Skeletal muscle tissue (tissue), 4 donors: Measurements from ENCODE around the gene SRGAP2C. TPM values are rescaled to one million over a fixed set of nuclear protein-coding genes. Genes with fewer than 3 reads are reported as not detected.
"Not testable (repeated sequence)": the region's sequence is repeated elsewhere in the genome, so short reads cannot be mapped to it uniquely, and the experiment has no call there.

Experiments used
- H3K27ac ChIP-seq: one replicate; pipeline ENCODE4 v1.7.0; 2013; ENCODE audit warnings: mild to moderate bottlenecking, low read depth, low read length, inconsistent platforms
- H3K27me3 ChIP-seq, 3 donors: one replicate each; pipeline ENCODE4 v1.7.0; 2013; ENCODE audit warnings: low read length in 3 of 3; ENCODE audit not compliant: control insufficient read depth in 3 of 3, insufficient read depth in 3 of 3
- H3K36me3 ChIP-seq, 3 donors: one replicate each; pipeline ENCODE4 v1.7.0; 2013; ENCODE audit warnings: low read length in 3 of 3; ENCODE audit not compliant: control insufficient read depth in 3 of 3, insufficient read depth in 3 of 3
- H3K4me1 ChIP-seq, 3 donors: one replicate each; pipeline ENCODE4 v1.7.0; 2013; ENCODE audit warnings: low read length in 3 of 3, mild to moderate bottlenecking in 3 of 3; ENCODE audit not compliant: control insufficient read depth in 3 of 3, insufficient read depth in 3 of 3
- H3K4me3 ChIP-seq, 3 donors: one replicate each; pipeline ENCODE4 v1.7.0; 2013; ENCODE audit warnings: low read length in 3 of 3
- H3K9ac ChIP-seq, 3 donors: one replicate each; pipeline ENCODE4 v1.7.0; 2013; ENCODE audit warnings: low read length in 3 of 3, mild to moderate bottlenecking in 3 of 3, moderate library complexity in 2 of 3, low read depth in 1 of 3
- H3K9me3 ChIP-seq, 3 donors: one replicate each; pipeline ENCODE4 v1.7.0; 2013; ENCODE audit warnings: low read length in 3 of 3; ENCODE audit not compliant: control insufficient read depth in 3 of 3
- total RNA-seq: library from RNA; depleted of rRNA; stranded (reverse); fragments of >200 nt; gene quantifications from one replicate; pipeline ENCODE4 v1.2.3, GENCODE V29; 2014
- donor health status: Osteomylitis.

SRGAP2C gene
- total RNA-seq, 1 donor from 2014 or later = 14.6 TPM

GRCh38 chr1:121226925-121227324 lies 42.1 kb downstream of the SRGAP2C start:
- H3K36me3 ChIP-seq, H3K4me3 ChIP-seq, H3K9me3 ChIP-seq, H3K9ac ChIP-seq, H3K4me1 ChIP-seq, H3K27me3 ChIP-seq, H3K27ac ChIP-seq: not testable (repeated sequence)

- H3K9me3 ChIP-seq, H3K4me1 ChIP-seq, H3K27ac ChIP-seq, H3K36me3 ChIP-seq, H3K4me3 ChIP-seq, H3K9ac ChIP-seq, H3K27me3 ChIP-seq: not testable (repeated sequence)
Observed at GRCh38 chr1:121227544-121228330, 43.0 kb downstream of the SRGAP2C start.

GRCh38 chr1:121230636-121231035 lies 45.9 kb downstream of the SRGAP2C start:
- not testable (repeated sequence) for H3K9me3 ChIP-seq, H3K27ac ChIP-seq, H3K27me3 ChIP-seq

GRCh38 chr1:121232445-121233125 lies 47.8 kb downstream of the SRGAP2C start:
- not testable (repeated sequence) for H3K4me1 ChIP-seq, H3K27ac ChIP-seq, H3K9ac ChIP-seq, H3K36me3 ChIP-seq, H3K9me3 ChIP-seq, H3K4me3 ChIP-seq, H3K27me3 ChIP-seq

More at GRCh38 chr1:121230636-121231035, 45.9 kb downstream of the SRGAP2C start:
- H3K4me1 ChIP-seq, H3K9ac ChIP-seq, H3K4me3 ChIP-seq, H3K36me3 ChIP-seq: not testable (repeated sequence)

GRCh38 chr1:121234090-121234759 lies 49.5 kb downstream of the SRGAP2C start:
- not testable (repeated sequence) for H3K9me3 ChIP-seq, H3K27me3 ChIP-seq, H3K9ac ChIP-seq, H3K36me3 ChIP-seq, H3K4me3 ChIP-seq, H3K4me1 ChIP-seq, H3K27ac ChIP-seq

GRCh38 chr1:121238384-121238783 lies 53.6 kb downstream of the SRGAP2C start:
- H3K27ac ChIP-seq, H3K27me3 ChIP-seq, H3K36me3 ChIP-seq: not testable (repeated sequence)

GRCh38 chr1:121243913-121244312 lies 59.1 kb downstream of the SRGAP2C start:
- H3K27ac ChIP-seq, H3K9me3 ChIP-seq, H3K27me3 ChIP-seq, H3K4me3 ChIP-seq, H3K9ac ChIP-seq, H3K4me1 ChIP-seq, H3K36me3 ChIP-seq: not testable (repeated sequence)

More at GRCh38 chr1:121238384-121238783, 53.6 kb downstream of the SRGAP2C start:
- not testable (repeated sequence) for H3K4me3 ChIP-seq, H3K9me3 ChIP-seq, H3K9ac ChIP-seq, H3K4me1 ChIP-seq

GRCh38 chr1:121246399-121246798 lies 61.6 kb downstream of the SRGAP2C start:
- not testable (repeated sequence) for H3K9ac ChIP-seq, H3K9me3 ChIP-seq, H3K36me3 ChIP-seq, H3K4me1 ChIP-seq, H3K4me3 ChIP-seq, H3K27me3 ChIP-seq, H3K27ac ChIP-seq

GRCh38 chr1:121252656-121253055 lies 67.9 kb downstream of the SRGAP2C start:
- not testable (repeated sequence) for H3K4me3 ChIP-seq, H3K4me1 ChIP-seq, H3K9me3 ChIP-seq, H3K36me3 ChIP-seq, H3K27ac ChIP-seq, H3K9ac ChIP-seq, H3K27me3 ChIP-seq

GRCh38 chr1:121254618-121255017 lies 69.8 kb downstream of the SRGAP2C start:
- not testable (repeated sequence) for H3K36me3 ChIP-seq, H3K9ac ChIP-seq, H3K27ac ChIP-seq, H3K4me1 ChIP-seq, H3K4me3 ChIP-seq, H3K9me3 ChIP-seq, H3K27me3 ChIP-seq
